Inferior parietal cortex (tissue), 1 donor: ENCODE results near the gene TNS3.

Experiments used
- DNase-seq: peaks from one replicate; pipeline ENCODE4 v3.0.0-alpha.2; 2016; ENCODE audit errors: extremely low spot score

Gene TNS3

GRCh38 chr7:47258798-47259197 is 323.1 kb downstream of the TNS3 start:
- DNase-seq = no peak

DNA sequence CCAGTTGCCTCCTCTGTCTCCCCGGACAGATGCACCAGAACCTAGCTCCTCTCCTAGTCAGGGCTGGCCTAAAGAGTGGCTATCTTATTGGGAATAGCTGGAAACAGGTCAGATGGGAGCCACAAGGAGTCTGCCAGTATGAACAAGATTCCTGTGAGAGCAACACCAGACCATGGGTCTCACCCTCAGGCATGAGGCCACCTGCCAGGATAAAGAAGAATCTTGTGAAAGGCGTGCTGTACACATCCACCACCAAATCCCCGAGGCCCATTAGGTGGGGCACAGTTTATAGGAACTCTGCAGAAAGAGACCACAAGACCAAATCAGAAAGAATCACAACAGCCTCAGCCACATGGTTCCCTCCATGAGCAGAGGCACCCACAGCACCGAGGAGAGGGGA is 325.9 kb downstream of the TNS3 start:
- DNase-seq = no peak

GRCh38 chr7:47255441-47255840 is 326.5 kb downstream of the TNS3 start:
- no peak for DNase-seq

- DNase-seq = no peak
These were observed 326.9 kb downstream of the TNS3 start for GRCh38 chr7:47255007-47255406.

GRCh38 chr7:47254081-47254977 is 327.6 kb downstream of the TNS3 start:
- peak; percentile 32 for DNase-seq

DNA sequence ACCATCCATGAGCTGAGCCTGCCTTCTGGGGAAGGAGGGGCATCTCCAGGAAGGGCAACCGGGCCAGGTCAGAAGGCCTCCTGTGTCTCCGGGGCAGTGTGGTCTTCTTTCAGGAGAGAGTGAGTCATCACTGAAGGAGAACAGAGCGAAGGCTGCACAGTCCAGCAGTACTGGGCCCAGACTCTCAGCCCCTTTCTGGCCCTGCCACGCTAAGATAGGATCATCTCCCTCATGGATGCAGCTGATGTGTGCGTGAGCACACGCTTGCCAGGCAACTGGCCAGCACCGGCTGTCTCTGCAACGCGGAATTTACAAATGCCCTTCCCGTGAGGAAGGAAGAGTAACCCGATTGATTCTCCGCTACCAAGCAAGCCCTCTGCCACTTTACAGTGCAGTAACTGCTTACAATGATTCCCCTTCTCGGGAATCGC is 328.2 kb downstream of the TNS3 start:
- DNase-seq = peak; percentile 29

- no peak for DNase-seq
These were observed 329.2 kb downstream of the TNS3 start for GRCh38 chr7:47252675-47253074.

- DNase-seq = no peak
These were observed 332.6 kb downstream of the TNS3 start for GRCh38 chr7:47249361-47249760.

GRCh38 chr7:47248797-47249196 is 333.1 kb downstream of the TNS3 start:
- DNase-seq = no peak

DNA sequence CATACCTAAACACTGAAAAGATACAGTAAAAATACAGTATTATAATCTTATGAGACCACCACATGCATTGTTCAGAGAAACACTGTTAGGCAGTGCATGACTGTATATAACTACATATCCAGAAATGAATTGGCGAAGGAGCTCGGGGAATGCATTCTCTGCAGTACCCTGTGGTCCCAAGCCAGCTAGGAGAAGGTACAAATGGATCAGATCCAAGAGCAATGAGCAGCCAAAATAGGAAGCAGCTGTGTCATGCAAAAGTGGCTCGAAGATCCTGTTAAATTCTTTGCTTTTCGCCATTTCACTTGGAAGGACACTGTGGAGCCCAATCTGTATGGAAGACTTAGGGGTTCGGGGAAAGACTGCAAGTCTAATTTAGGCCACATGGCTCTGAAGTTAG is 334.8 kb downstream of the TNS3 start:
- DNase-seq = no peak

DNA sequence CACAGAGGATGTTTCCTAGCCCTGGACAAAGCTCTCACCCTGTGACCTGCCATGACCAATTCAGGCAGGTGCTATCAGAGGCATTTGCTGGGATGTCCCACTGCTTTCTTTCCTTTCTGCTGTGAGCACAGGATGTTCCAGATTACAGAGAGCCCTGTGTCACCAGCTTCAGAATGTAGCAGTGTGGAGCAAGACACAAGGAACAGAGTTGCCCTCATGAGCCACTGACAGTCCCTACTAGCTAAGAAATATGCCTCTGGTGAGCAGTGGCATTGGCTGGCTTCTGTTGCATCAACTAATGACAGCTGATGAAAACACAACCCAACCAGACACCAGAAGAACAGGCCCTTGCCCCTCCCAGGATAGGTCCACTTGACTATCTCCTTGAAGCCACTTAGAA is 337.2 kb downstream of the TNS3 start:
- DNase-seq = no peak

DNA sequence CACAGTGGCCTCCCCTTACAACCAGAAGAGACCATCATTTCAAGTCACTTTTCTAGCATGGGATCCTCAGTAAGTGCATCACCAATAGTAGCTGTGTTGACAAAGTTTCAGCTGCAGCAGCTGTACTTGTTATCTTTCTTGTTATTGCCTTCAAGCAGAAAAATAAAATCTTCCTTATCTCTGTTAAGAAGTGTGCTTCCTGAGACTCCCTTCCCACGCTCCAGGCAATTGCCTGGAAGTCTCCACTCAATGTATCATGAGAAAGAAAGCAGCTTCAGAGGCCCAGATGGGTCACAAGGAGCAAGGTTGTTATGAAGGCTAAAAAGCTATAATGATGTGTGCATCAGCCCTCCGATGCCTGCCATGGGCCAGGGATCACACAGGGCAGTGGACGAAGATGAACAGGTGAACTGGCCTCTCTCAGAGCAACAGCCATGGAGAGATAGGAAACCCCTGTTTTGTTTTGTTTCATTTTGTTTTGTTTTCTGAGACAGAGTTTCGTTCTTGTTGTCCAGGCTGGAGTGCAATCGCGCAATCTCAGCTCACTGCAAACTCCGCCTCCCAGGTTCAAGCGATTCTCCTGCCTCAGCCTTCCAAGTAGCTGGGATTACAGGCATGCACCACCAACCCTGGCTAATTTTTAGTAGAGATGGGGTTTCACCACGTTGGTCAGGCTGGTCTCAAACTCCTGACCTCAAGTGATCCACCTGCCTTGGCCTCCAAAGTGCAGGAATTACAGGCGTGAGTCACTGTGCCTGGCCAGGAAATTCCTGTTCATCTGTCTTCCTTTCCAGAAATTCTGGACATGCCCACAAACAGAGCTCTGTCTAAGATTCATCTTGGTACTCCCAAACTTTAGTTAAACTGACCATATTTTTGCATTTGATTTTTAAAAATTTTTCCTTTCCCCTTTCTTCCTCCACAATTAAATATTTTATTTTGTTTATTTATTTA is 340.5 kb downstream of the TNS3 start:
- DNase-seq = no peak

DNA sequence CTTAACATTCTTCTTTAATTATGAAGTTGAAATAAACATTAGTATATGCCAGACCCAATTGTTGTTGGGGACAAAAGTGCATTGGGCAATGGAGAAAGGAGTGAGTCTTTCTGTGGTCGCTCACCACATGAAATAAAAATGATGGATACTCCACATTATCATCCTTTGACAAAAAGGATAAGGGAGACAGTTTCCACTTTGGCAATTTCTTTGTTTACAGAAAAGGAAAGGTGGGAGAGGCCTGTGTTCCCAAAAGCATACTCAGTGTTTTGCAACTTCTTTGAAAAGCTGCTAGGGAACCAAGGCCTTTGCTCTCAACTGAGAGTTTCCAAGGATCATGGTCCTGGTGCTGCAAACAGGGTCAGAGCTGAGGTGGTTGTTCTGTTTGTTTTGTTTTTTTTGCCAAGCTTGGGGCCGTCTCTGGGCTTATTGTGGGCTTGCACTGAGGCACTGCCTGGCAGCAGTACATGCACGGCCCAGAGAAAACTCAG is 341.9 kb downstream of the TNS3 start:
- DNase-seq = no peak

DNA sequence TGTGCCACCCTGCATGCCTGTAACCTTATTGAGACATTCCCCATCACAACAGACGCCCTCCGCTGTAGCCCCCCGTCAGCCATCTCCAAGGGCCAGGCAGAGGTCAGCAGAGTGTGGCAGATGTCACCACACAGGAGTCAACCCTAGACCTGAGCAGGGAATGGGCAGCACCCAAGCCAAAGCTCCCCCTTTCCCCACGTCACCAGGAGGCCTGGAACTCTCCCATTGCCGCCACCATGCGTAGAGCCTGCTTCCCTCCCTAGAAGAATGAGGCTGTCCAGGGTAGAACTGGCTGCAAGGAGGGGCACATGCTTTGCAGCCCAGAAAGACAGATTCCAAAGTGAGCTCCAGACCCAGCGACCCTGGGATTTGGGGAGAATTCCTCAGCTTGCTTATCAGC is 342.9 kb downstream of the TNS3 start:
- no peak for DNase-seq

- DNase-seq = no peak
These were observed 345.3 kb downstream of the TNS3 start for GRCh38 chr7:47236480-47237129.

GRCh38 chr7:47233996-47234395 is 347.9 kb downstream of the TNS3 start:
- DNase-seq = no peak

GRCh38 chr7:47232751-47233412 is 349.0 kb downstream of the TNS3 start:
- DNase-seq = no peak

GRCh38 chr7:47231627-47232026 is 350.3 kb downstream of the TNS3 start:
- DNase-seq = no peak

GRCh38 chr7:47231032-47231431 is 350.9 kb downstream of the TNS3 start:
- no peak for DNase-seq

DNA sequence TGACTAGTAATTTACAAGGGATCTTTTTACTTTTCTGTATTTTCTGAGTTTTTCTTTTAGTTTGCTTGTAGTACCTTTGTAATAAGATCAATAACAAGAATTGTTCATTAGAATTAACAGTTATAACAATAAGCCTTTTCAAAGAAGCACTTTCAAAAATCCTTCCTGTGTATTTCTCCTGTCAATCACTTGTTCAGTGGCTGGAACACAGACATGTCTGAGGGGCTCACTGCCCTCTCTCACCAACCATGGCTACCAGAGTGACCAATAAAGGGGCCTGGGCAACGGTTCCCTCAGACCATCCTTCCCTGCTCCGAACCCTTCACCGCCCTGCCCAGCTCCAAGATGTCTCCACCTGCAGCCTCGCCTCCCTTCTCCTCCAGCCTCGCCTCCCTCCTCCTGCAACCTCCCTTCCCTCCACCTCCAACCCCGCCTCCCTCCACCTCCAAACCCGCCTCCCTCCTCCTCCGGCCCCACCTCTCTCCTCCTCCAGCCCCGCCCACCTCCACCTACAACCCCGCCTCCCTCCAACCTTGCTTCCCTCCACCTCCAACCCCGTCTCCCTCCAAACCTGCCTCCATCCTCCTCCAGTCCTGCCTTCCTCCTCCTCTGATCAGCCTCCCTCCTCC is 353.4 kb downstream of the TNS3 start:
- no peak for DNase-seq

GRCh38 chr7:47227762-47228177 is 354.1 kb downstream of the TNS3 start:
- no peak for DNase-seq
